OCI-LY1 (cell line): Measurements from ENCODE around the gene ATG2A.

ENCODE experiments used
- CTCF ChIP-seq: fragments of 200-600 bp; sonication (generic), shearing (Covaris generic); IDR thresholded peaks from 2 replicates; pipeline ENCODE4 v1.5.1; 2017; ENCODE audit warnings: mild to moderate bottlenecking, antibody characterized with exemption, low read length, moderate library complexity, mixed read lengths
- EZH2 ChIP-seq: fragments of 200-600 bp; sonication (generic), shearing (Covaris generic); IDR thresholded peaks from 2 replicates; pipeline ENCODE4 v1.8.0; 2017; ENCODE audit warnings: borderline replicate concordance, mixed run types, mild to moderate bottlenecking, antibody characterized with exemption, low read length, moderate library complexity, mixed read lengths

DNA sequence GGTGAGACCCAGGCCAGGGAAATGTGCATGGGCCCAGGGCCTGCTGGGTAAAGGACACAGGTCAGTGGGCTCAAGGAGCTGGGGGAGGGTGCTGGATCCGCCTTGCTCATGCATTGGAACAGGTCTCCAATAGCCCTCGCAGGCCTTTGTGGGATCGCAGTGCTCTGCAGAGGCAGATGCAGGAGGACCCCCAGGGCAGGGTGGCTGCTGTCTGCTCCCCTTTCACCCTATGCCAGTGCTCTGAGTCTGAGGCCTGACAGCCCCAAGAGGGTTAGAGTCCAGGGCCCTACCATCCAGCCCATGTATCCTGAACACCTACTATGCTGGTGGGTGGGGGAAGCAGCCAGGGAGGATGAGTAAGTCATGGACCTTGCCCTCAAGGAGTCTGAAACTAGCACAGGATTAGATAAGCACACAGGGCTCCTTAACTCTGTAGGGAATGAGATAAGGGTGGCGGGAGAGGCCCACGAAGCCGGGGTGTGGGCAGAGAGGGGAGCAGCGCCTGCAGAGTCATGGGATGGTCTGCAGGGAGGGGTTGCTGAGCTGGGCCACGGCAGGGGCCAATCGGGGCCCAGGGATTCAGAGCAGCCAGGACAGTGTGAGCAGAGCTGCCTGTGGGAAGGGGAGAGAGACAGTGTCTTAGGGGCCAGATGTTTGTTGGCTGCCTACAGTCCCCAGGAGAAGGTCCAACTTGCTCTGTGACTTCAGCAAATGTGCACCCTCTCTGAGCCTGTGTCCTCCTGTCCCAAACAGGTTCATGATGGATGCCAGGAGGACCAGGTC, 28.1 kb downstream of the ATG2A start:
- TF ChIP-seq CTCF (no peak), EZH2 (no peak)
